ENCODE results near the gene NAB2. TPM values are rescaled to one million over a fixed set of nuclear protein-coding genes. Genes with fewer than 3 reads are reported as not detected.

The NAB2 gene
- total RNA-seq, 2 experiments from 2014 or later: 18.4 to 19.1 TPM

DNA sequence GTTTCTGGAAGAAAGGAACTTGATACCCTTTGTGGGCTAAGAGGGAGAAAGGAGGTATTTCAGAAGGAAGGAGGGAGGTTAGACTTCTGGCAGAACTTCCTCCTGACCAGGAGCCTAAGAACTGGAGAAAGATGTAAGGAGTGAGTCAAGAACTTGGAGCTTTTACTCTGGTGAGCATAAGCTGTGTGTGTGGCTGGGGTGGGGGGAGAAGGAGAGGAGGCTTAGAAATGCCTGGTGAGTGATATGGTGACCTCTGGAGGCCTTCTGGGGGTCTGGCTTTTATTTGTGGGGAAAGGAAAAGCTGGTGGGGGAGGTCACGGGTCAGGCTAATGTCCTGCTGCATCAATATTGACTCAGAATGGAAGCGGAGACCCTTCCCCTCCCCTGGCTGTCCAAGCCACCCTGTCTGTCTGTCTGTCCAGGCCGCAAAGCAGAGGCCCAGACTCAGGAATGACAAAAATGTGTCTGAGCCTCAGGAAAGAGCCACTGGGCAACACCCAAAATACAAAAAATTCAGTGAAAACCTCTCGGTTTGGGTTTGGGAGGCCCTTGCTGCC is 44.2 kb downstream of the NAB2 start:
- CTCF ChIA-PET: interaction anchor here (1.1 to 2.0 kb wide), 2 partner anchors 9 to 48 kb away, joined by 3 to 9 read pairs; no protein-coding TSS in a partner anchor
- DNase-seq: no peak
- H3K4me1 Mint-ChIP-seq (ENCODE audit: low read depth): peaks cover 11% of the 10 kb centered on the region

DNA sequence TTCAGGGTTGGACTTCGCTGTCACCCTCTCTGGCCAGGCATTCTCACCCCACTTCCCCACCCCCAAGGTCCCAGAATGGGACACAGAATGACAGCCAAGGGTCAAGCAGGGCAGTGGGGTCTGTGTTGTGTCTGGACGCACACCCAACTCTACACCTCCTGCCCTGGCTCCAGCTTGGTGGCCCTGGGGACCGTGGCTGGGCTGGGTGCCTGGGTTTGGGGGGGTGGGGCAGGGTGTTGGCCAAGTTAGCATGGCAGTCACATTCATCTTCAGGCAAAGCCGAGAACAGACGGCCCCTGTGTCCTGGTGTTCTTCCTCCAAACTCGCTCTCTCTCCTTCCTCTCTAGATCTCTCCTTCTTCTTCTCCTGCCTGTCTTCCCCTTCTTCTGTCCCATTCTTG is 45.0 kb downstream of the NAB2 start:
- H3K27me3 Mint-ChIP-seq (ENCODE audit: low read depth): no peaks in the 10 kb centered on the region
- DNase-seq: no peak
- peaks cover 11% of the 10 kb centered on the region for H3K4me1 Mint-ChIP-seq (ENCODE audit: low read depth)
- no peak overlapping the region for H3K4me3 Mint-ChIP-seq
- no peak overlapping the region for H3K27ac Mint-ChIP-seq
- no peaks in the 10 kb centered on the region for H3K9me3 Mint-ChIP-seq
- intact Hi-C loops (cut with micrococcal nuclease): no loop called here
- CTCF ChIA-PET: interaction anchor here (1.1 kb wide), 1 partner anchor 48 kb away, joined by 3 read pairs; no protein-coding TSS in a partner anchor
- no peaks in the 10 kb centered on the region for H3K36me3 Mint-ChIP-seq (ENCODE audit: low read depth)

More for the DNA sequence above, 44.2 kb downstream of the NAB2 start:
- Mint-ChIP-seq H3K4me3 (no peak overlapping the region), H3K27me3 (ENCODE audit: low read depth) (no peaks in the 10 kb centered on the region), H3K27ac (no peak overlapping the region), H3K36me3 (ENCODE audit: low read depth) (no peaks in the 10 kb centered on the region), H3K9me3 (no peaks in the 10 kb centered on the region)
- intact Hi-C loops (cut with micrococcal nuclease): no loop called here

DNA sequence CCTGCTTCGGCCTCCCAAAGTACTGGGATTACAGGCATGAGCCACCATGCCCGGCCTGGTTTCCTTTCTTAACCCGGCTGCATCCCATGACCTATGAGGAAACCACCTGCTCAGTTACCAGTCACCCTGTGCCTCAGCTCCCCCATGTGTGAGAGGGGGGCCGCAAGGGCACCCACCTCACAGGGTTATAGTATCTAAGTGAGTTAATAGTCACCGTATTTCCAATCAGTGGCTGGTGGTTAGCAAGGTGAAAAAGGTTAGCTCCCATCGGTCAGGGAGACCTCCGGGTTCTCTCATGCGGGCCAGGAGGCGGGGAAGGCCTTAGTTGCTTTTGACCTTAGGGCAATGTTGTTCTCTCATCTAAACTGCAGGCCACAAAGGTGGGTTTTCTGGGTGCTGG is 46.0 kb downstream of the NAB2 start:
- Mint-ChIP-seq H3K4me1 (ENCODE audit: low read depth) (peaks cover 6% of the 10 kb centered on the region), H3K27me3 (ENCODE audit: low read depth) (no peaks in the 10 kb centered on the region), H3K9me3 (no peaks in the 10 kb centered on the region), H3K27ac (no peak overlapping the region), H3K36me3 (ENCODE audit: low read depth) (no peaks in the 10 kb centered on the region), H3K4me3 (no peak overlapping the region)
- intact Hi-C loops (cut with micrococcal nuclease): no loop called here
- DNase-seq: no peak
- CTCF ChIA-PET: interaction anchor here (1.5 kb wide), 1 partner anchor 11 kb away, joined by 6 read pairs; no protein-coding TSS in a partner anchor

DNA sequence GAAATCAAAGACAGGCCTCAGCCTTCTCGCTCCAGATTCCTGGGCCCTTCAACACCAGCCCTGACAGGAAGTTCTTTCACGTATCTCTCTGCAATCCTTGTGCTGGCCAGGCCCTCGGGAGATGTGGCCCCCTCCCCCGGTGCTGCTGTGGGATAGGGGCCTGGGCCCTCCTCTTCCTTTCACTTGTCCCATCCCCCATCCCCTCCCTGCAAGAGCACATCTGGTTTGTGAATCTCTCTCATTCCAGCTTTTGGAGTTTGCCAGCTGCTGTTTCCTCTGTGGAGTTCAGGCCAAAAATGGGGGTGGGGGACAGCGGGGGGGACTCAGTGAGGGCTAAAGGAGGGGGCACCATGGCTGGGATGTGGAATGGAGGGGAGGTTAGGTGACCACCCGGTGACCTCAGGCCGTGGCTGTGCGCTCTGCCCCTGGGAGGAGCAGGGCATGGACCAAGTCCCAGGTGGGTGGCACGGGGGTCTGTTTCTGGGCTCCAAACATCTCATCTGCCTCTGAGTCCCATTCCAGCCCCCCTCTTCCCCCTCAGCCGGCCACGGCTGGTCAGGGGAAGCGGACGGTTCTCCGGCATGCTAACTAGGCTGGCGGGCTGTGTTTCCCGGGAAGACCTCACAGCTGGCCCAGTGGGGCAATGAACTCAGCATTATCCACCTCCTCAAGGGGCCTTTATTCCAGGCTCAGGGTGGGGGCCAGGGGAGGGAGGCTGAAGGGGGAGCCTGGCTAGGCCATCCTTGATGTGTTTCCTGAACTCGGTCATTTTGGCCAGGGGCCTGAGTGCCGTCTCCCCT is 46.8 kb downstream of the NAB2 start:
- H3K4me1 Mint-ChIP-seq (ENCODE audit: low read depth): peaks cover 2% of the 10 kb centered on the region
- H3K27me3 Mint-ChIP-seq (ENCODE audit: low read depth): no peaks in the 10 kb centered on the region
- intact Hi-C loops (cut with micrococcal nuclease): no loop called here
- DNase-seq: no peak
- CTCF ChIA-PET: interaction anchor here (1.5 to 2.6 kb wide), 2 partner anchors 11 kb away, joined by 6 to 8 read pairs; no protein-coding TSS in a partner anchor
- no peak overlapping the region for H3K27ac Mint-ChIP-seq
- no peak overlapping the region for H3K4me3 Mint-ChIP-seq
- H3K36me3 Mint-ChIP-seq (ENCODE audit: low read depth): no peaks in the 10 kb centered on the region
- no peaks in the 10 kb centered on the region for H3K9me3 Mint-ChIP-seq

DNA sequence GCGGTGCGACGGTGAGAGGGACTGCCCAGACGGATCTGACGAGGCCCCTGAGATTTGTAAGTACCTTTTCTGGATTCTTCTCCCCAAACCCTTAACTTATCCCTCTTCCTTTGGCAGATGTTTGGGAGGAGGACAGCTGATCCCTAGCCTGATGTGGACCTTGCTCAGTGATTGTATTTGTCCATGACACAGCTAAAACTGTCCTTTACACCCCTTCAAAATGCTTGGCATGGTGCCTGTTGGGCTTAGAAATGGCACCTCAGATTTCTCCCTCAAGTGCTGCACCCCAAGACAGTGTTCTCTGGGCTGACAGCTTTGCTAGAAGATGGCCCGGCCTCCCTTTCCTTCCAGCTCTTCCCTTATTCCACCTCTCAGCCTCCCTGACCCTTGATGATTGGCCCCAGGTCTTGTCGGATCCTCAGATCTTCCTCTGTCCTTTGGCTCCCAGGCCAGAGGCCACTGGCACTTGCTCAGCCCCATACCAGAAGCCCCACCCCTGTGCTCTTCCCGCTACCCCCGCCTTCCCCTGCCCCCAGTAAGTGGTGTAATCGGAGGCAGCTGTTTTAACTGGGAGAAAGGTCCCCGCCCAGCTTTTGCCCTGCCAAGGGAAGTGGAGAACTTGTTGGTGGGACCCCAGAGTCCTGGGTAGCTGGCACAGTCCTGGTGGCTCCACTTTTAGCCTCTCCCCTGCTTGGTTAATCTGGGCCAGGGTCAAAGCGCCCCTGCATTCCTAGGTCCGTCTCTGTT is 49.8 kb downstream of the NAB2 start:
- H3K27ac Mint-ChIP-seq: no peak overlapping the region
- CTCF ChIA-PET: interaction anchor here (1.0 to 2.6 kb wide), 2 partner anchors 14 kb away, joined by 3 to 8 read pairs; no protein-coding TSS in a partner anchor
- intact Hi-C loops (cut with micrococcal nuclease): no loop called here
- no peaks in the 10 kb centered on the region for H3K36me3 Mint-ChIP-seq (ENCODE audit: low read depth)
- DNase-seq: no peak
- no peak overlapping the region for H3K4me3 Mint-ChIP-seq
- H3K9me3 Mint-ChIP-seq: no peaks in the 10 kb centered on the region
- H3K4me1 Mint-ChIP-seq (ENCODE audit: low read depth): peaks cover 6% of the 10 kb centered on the region
- H3K27me3 Mint-ChIP-seq (ENCODE audit: low read depth): no peaks in the 10 kb centered on the region

DNA sequence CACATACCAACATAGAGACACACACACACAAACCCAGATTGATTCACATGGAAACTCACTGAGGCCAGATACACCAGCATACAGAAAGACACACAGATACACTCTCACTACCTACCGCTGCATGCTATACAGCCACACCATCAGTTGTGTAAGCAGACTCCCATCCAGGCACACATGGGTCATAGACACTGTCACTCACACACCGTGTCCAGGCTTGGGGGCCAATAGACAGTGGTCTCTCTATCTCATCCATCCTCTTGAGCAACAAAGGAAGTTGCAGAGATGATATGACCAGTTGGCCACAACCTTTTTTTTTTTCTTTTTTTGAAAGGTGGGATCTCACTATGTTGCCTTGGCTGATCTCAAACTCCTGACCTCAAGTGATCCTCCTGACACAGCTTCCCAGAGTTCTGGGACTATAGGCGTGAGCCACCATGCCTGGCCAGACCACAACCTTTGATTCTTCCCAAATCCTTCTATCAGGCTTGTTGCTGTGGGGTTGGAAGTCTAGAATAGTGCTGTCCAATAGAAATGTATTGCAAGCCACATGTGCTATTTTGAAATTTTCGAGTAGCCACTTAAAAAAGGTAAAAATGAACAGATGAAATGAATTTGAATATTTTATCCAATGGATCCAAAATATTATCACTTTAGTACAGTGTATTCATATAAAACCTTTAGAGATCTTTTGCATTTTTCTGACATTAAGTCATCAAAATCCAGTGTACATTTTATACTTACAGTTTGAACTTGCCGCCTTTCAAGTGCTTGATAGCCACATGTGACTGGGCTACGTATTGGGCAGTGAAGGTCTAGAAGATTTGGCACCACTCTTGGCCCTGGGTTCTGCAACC is 51.1 kb downstream of the NAB2 start:
- Mint-ChIP-seq H3K27me3 (ENCODE audit: low read depth) (no peaks in the 10 kb centered on the region), H3K4me3 (no peak overlapping the region), H3K4me1 (ENCODE audit: low read depth) (peaks cover 6% of the 10 kb centered on the region), H3K27ac (no peak overlapping the region), H3K36me3 (ENCODE audit: low read depth) (no peaks in the 10 kb centered on the region), H3K9me3 (no peaks in the 10 kb centered on the region)
- intact Hi-C loops (cut with micrococcal nuclease): no loop called here
- CTCF ChIA-PET: no interaction called here
- DNase-seq: no peak

DNA sequence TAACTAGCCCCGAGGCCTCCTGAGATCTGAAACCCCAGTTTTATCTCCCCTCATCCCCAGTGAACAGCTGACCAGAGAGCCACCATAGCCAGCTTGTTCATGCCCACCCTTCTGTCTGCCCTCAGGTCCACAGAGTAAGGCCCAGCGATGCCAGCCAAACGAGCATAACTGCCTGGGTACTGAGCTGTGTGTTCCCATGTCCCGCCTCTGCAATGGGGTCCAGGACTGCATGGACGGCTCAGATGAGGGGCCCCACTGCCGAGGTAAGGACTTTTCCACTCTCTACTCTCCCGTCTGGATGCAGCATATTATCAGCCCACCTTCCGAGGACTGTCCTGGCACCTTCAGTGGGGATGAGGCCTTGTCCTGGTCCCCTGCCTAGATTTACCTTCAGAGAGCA is 52.3 kb downstream of the NAB2 start:
- CTCF ChIA-PET: no interaction called here
- no peak for DNase-seq

DNA sequence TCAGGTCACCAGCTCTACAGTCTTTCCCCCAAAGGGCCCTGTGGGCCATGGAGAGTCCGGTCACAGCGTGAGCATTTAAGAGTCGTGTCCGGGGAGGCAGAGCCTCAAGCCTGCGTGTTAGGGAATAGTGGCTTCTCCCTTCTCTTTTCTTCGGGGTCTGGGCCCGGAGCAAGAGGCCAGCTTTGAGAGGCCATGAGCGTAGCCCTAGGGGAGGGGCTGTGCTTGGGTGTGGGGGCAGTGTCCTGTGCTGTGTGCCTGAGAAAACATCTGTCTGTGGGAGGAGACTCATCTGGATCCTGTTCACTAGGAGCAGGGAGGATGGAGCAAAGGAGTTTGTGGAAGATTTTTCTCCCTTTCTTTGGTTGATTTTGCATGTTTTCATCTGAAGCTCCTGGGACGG is 53.2 kb downstream of the NAB2 start:
- Mint-ChIP-seq H3K4me3 (no peak overlapping the region), H3K27me3 (ENCODE audit: low read depth) (no peaks in the 10 kb centered on the region), H3K9me3 (no peaks in the 10 kb centered on the region), H3K36me3 (ENCODE audit: low read depth) (no peaks in the 10 kb centered on the region), H3K4me1 (ENCODE audit: low read depth) (peaks cover 6% of the 10 kb centered on the region), H3K27ac (no peak overlapping the region)
- intact Hi-C loops (cut with micrococcal nuclease): no loop called here
- CTCF ChIA-PET: interaction anchor here (0.5 kb wide), 1 partner anchor 500 kb away, joined by 3 read pairs; no protein-coding TSS in a partner anchor
- no peak for DNase-seq

More for the DNA sequence above, 52.3 kb downstream of the NAB2 start:
- intact Hi-C loops (cut with micrococcal nuclease): no loop called here
- Mint-ChIP-seq H3K27me3 (ENCODE audit: low read depth) (no peaks in the 10 kb centered on the region), H3K9me3 (no peaks in the 10 kb centered on the region), H3K27ac (no peak overlapping the region), H3K4me3 (no peak overlapping the region), H3K36me3 (ENCODE audit: low read depth) (no peaks in the 10 kb centered on the region), H3K4me1 (ENCODE audit: low read depth) (peaks cover 6% of the 10 kb centered on the region)

DNA sequence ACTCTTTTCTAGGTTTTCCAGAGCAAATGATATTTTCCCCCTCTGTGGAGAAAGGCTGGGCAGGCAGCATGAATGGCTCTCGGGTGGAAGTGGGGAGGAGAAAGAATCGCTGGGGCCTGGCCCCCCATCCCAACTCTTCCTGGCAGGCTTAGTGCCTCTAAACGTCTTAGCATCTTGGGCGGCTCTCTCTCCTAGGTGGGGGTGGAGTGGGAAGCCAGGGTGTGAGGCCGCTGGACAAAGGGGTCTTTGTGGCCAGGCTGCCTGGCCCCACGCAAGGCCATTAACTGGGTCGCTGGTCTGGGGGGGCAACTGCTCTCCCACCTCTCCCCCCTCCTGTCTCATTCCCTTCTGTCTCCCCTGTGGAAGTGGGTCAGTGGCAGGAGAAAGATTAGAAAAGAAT is 53.8 kb downstream of the NAB2 start:
- peaks cover 6% of the 10 kb centered on the region for H3K4me1 Mint-ChIP-seq (ENCODE audit: low read depth)
- intact Hi-C loops (cut with micrococcal nuclease): no loop called here
- DNase-seq: no peak
- CTCF ChIA-PET: interaction anchor here (0.7 kb wide), 1 partner anchor 18 kb away, joined by 3 read pairs; no protein-coding TSS in a partner anchor
- H3K27me3 Mint-ChIP-seq (ENCODE audit: low read depth): no peaks in the 10 kb centered on the region
- H3K4me3 Mint-ChIP-seq: no peak overlapping the region
- no peak overlapping the region for H3K27ac Mint-ChIP-seq
- no peaks in the 10 kb centered on the region for H3K36me3 Mint-ChIP-seq (ENCODE audit: low read depth)
- H3K9me3 Mint-ChIP-seq: no peaks in the 10 kb centered on the region

DNA sequence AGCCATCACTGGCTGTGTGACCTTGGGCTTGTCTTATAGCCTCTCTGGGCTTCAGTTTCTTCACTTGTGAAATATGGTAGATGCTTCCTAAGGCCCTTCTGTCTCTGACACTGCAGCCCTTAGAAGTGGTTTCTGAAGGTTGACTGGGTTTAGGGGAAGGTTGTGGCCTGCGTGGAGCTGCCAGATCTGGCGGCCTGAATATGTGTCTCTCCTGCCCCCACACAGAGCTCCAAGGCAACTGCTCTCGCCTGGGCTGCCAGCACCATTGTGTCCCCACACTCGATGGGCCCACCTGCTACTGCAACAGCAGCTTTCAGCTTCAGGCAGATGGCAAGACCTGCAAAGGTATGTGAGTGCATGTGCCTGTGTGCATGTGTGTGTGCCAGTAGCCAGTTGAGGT is 54.5 kb downstream of the NAB2 start:
- H3K27ac Mint-ChIP-seq: no peak overlapping the region
- CTCF ChIA-PET: interaction anchor here (0.7 kb wide), 1 partner anchor 19 kb away, joined by 3 read pairs; no protein-coding TSS in a partner anchor

More for the DNA sequence above, 54.5 kb downstream of the NAB2 start:
- Mint-ChIP-seq H3K4me1 (ENCODE audit: low read depth) (peaks cover 6% of the 10 kb centered on the region), H3K36me3 (ENCODE audit: low read depth) (no peaks in the 10 kb centered on the region), H3K4me3 (no peak overlapping the region), H3K27me3 (ENCODE audit: low read depth) (no peaks in the 10 kb centered on the region), H3K9me3 (no peaks in the 10 kb centered on the region)
- intact Hi-C loops (cut with micrococcal nuclease): no loop called here
- no peak for DNase-seq

Data from activated naive CD4-positive, alpha-beta T cell treated with anti-CD3 and anti-CD28 coated beads for 36 hours (primary cell).